Fibroblast of skin of abdomen (primary cell): Measurements from ENCODE around the gene GPATCH2L.

Source experiments
- DNase-seq: peaks from one replicate; pipeline ENCODE4 v3.0.0-alpha.2; 2013

Gene GPATCH2L

DNA sequence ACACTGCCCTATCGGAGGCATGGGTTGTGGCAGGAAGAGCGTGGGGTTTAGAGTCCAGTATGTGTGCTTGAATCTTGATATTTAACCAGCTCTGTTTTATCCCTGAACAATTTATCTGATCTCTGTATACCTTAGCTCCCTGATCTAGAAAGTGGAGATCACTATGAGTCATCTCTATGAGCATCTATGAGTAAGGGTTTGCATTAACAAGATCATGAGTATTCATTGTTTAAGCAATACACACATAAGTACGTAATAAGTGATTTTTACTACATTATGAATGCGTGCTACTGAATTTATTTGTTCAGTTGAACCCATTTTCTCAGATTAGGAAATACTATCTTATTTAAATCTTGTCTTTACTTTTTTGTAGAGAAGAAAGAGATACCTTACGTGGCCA, 49.4 kb downstream of the GPATCH2L start:
- DNase-seq, result peak; percentile 65

DNA sequence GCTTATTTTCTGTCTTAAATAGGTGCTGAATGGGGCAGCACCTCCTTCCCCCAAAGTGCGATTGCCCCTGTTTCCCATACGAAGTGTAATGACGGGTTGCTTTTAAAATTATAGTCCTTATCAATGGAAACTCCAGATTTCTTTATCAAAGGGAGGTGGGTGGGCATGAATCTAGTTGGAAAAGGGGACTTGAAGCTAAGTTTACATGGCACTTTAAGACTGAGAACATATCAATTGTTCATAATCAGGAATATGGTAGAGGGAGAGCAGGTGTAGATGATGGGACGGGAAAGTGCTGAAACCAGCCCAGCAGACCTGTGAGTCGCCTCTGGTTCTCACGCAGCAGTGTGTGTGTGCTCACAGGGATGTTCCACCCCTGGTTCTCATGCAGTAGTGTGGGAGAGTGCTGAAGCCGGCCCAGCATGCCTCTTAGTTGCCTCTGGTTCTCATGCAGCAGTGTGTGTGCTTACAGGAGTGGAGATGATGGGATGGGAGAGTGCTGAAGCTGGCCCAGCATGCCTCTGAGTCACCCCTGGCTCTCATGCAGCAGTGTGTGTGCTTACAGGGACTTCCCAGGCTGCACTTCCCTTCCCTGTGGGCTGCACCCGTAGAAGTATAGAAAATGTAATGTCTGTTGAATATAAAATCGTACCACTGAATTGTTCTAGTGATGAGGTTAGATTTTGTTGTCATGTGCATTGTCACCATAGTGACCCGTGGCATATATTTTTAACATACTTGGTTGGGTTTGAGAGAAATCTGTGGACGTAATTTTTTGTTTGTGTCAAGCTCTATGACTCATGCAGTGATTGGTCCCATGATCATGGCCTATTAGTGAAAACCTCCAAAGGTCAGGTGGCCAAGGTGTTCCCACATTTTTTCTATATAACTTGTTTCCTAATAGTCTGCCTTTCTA, 51.6 kb downstream of the GPATCH2L start:
- DNase-seq, result peak; percentile 70

DNA sequence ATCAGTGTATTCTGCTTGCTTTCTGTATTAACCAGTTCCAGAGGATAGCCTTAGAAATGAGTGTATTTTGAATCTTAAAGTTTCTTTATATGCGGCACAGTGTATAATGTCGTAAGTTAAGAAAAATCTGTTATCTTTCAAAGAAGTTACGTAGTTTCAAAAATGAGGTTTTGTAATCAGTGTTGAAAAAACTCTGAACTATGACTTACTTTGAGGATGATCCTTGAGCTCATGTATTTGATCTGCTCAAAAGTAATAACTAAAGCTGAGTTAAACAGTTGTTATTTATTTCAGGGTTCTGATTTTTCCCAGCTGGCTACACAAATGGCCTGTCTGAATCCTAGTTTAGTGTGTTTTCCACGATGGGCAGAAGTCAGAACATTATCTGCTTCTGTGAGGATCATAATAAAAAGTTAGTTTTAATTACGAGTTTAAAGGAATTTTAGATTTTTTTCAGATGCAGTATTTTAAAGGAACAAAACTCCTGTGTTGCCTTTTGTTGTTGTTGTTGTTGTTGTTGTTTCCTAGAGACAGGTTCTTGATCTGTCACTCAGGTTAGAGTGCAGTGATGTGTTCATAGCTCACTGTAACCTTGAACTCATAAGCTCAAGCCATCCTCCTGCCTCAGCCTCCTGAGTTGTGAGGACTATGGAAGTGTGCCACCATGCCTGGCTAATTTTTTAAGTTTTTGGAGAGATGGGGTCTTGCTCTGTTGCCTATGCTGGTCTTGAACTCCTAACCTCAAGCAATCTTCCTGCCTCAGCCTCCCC, 52.9 kb downstream of the GPATCH2L start:
- DNase-seq, result no peak

DNA sequence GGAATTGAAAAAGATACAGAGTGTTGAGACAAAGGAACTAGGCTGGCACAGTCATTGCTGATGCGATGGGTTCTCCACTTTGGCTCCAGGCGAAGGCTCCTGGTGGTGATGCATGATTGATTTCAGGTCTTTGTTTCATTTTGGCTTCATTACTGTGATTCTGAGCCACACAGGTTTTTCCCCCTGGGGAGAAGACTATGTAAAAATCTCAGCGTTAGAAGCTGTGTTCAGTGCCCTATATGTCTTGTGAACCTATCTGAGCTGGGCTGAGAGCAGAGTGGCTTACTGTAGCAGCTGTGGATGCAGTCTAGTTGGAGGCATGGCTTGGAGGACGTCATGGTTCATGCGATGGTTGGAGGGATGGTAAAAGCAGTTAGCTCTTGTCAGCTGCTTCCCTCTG, 54.0 kb downstream of the GPATCH2L start:
- DNase-seq, result no peak

DNA sequence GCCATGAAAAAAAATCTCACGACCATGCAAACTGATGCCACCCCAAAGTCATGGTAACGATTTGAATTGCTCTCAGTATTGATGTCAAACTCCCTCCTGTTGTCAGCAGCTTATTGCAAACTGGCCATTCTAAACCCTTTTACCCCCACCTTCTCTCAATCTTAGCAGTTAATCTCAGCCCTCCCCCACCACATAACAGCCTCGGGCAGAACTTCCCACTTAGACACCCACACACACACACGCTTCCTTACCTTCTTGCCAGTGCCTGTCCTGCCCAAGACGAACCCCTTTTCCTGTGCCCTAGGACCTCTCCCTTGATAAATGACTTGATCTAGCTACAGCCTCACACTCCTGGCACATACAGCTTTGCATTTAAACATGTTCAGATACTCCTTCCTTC, 56.6 kb downstream of the GPATCH2L start:
- DNase-seq, result no peak

DNA sequence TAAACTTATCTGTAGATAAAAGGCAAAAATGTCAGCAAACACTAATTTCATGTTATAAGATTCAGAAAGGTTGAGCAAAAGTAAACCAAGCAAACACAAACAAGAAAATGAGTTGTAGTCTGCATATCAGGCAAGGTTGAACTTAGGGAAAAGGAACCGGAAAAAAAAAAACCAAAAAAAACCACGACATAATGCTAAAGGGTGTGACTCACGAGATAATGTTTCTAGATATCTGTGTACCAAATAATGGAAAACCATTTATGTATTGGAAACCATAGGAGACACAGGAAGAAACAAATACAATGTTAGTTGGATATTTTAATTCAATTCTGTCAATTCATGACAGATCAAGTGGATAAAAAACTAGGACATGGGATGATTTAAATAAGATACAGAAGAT, 60.5 kb downstream of the GPATCH2L start:
- DNase-seq, result no peak

DNA sequence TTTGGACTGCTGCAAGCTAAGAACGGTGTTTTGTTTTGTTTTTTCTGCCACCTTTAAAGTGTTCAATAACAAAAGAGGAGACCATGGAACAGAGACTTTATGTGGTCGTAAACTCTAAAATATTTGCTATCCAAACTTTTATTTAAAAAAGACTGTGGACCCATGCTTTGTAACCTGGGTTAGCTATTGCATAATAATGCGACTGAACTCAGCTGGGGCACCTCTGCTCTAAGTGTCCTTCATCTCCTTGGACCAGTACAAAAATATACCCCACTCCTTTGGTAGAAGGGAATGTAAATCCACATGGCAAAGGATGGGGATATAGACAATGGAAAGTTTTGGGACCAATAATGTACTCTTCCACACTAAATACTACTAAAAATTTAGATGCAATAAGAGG, 65.5 kb downstream of the GPATCH2L start:
- DNase-seq, result no peak

DNA sequence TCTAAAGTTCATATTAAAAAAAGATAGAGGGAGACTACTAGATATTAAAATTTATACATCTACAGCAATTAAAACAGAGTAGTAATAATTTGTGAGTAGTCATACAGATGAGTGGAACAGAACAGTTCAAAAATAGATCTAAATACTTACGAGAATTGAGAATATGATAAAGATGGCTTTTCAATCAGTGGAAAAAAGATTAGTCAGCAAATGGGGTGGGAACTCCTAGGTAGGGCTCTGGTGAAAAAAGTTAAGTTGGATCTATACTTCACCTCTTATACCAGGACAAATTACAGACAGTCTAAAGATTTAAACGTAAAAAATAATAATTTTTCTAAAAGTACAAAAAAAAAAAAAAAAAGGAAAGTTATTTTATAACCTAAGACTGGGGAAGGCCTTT, 66.9 kb downstream of the GPATCH2L start:
- DNase-seq, result no peak

DNA sequence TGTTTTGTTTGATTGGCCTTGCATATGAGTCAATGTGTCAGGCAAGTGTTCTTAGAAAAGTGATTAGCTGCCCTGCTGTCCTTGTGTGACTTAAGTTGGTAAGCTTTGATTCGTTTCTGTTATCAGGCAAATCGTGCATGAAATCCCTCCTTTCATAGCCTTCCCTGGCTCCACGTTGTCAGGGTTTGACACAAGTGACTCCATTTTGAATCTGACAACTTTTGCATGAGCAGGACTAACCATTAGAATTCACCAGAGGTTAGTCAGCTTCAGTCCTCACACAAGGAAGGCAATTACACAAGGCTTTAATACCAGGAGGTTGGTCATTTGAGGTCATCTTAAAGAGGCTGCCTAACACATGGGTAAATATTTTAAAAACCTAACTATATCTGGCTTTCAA, 68.2 kb downstream of the GPATCH2L start:
- no peak for DNase-seq

DNA sequence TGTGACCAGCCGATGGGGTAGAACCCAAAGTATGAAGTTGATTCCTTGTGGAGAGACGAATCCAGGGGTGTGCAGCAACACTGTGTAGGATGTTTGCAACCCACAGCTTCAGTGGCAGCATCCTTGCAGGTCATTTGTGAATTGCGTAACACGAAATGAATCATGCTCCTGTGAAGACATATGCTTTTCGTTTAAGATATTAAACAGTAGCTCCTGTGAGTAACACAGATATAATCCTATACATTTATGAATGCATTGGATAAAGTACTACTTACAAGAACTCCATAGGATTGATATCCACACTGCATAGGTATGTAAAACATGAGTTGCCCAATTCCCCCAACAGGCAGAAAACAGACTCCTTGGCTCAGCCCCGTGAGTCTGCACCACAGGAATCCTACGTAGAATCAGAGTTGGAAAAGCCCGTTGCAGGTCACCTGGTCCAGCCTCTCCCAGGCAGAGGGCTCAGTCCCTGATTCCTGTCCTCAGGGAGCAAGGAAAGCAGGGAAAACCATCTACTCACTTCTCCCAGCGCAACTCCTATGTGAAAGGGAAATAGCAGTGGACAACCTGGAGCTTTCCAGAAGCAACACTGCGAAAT, 75.8 kb downstream of the GPATCH2L start:
- DNase-seq, result peak; percentile 93

DNA sequence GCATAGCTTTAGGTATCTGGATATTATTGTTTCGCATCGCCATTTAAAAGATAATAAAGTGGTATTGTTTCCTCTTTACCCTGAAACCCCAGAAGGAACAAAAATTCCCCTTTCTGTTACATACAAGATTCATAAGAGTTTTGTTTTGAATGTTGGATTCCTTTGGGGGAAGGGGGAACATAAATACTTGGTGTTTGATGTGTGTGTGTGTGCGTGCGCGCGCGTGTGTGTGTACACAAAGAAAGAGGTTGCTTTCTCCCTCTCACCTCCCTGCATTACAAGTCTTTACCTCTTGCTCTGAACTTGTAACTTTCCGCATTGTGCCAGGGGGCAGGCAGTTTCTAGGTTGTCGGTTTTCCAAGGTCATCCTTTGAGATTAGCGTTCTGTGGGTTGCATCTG, 76.4 kb downstream of the GPATCH2L start:
- DNase-seq, result no peak

DNA sequence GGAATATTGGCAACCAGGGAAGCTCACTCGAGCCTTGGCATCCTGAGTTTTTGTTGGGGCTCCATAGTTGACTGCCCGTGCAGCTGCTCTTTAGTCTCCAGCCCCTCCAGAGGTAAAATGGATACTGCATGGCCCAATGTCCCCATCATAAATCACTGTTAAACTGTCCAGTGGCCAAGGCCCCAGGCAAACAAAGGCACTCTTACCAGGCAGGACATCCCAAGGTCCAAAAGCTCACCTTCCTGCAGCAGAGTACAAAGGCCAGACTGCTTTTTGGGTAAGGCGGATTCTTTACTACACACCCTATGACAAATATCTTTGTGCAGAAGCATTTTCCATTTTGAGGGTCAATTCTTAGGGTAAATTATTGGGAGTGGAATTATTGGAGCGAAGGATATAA, 81.1 kb downstream of the GPATCH2L start:
- no peak for DNase-seq

DNA sequence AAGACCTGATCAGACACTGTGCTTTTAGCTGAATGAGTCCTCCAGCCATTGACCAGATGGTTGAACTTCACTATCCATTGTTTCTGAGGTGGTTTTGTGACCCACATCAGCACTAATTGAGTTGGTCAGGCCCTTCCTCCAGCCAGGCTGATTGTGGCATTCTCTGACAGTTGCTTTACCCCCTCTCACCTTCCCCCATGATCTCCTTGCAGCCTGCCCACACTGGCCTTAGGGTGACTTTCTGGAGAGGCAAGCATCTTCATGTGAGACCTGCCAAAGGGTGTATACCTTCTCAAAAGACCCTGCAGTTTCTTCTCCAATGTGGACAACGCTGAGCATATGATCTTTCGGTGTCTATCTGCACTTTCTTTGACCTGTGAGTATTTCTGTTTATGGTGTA, 83.9 kb downstream of the GPATCH2L start:
- no peak for DNase-seq

DNA sequence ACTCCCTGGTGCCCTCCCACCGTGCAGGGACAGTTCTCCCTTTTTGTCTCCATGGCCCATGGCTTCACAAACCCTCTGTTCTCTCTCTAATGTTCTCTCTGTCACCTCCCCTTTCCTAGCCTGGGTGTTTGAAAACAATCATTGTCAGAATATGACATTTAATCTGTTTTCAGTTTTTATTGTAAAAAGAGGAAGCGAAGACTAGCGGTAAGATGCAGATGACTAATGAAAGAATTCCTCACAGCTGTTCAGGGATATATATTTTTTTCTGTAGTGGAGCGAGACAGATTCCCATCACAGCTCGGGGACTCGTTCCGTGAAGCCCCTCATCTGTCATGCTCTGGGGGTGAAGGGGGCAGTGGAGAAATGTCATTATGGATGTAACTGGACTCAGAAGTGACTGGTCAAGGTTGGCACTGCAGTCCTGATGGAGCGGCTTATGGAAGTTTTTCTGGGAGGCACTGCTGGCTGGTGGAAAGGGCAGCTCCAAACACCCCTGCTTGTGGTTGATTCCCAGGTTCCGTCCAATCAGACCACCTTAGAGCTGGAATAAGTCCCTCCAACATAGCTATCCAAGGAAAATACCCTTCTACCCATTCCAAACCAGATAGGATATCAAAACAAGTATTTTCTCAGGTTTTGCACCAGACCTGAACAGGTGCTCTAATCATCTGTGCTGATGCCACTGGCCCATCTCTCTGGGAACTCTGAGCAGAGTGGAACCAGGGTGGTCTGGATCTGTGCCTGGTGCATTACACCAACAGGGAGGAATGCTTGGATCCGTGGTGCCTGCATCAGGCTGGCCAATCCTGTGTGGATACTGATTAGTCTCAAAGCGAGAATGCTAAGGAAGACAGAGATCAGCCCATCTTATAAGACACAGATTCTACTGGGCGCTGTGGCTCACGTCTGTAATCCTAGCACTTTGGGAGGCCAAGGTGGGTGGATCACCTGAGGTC, 84.7 kb downstream of the GPATCH2L start:
- peak; percentile 12 for DNase-seq

DNA sequence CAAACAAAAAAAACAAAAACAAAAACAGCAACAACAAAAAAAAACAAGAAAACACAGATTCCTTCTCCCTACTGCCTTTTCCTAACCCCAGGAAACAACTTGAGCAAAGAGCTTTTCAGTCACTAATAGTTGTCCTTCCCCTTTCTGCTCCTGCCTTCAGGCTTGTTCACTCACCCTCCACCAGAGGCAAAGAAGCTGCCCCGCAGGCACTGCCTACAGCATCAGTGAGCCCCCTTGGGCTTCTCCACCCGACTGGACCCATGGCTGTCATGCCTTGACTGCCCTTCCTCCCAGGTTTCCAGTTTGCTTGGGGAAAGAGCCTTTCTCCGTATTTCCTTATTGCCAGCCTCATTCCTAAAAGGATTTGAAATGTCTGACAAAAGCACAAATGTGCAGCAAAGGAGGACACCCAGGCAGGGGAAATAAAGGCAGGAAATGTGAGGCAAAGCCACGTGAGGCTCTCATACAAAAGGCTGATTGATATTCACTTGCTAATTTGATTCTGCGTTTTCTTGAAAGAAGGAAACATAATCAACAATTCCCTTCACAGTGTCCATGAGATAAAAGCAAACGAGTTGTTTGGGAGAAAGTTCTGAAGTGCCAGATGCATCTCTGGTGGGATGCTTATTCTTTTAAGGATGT, 85.7 kb downstream of the GPATCH2L start:
- no peak for DNase-seq

DNA sequence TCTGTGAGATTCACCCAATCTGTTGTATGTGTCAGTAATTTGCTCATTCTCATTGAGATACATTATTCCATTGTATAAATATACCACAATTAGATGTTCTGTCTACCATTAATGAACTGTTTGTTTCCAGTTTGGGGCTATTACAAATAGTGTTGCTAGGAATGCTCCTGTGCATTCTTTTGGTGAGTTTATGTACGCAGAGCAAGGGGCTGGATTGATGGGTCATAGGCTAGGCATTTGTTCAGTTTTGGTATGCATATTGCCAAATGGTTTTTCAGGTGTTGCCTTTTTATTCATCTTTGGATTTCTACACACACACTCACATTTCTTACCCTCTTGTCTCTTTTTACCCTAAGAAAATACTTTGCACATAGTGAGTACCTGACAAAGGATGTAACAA, 93.4 kb downstream of the GPATCH2L start:
- DNase-seq, result peak; percentile 10

DNA sequence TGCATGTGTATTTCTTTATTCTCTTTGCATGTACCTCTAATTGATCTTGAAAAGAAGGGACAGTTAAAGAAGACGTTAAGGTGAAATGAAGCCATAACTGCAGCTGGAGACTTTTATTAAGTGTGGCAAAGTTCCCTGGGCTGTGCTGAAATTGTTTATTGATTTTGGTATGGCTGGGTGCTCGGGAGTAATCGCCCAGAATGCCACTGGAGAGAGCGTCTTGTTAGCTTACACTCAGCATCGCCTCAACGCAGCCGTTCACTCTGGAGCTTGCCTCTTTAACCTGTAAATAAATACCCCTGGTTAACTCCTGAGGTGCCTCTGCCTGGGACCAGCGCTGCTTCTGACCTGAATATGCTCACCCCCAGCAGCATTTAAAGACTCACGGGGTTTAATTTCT, 98.6 kb downstream of the GPATCH2L start:
- DNase-seq, result no peak

DNA sequence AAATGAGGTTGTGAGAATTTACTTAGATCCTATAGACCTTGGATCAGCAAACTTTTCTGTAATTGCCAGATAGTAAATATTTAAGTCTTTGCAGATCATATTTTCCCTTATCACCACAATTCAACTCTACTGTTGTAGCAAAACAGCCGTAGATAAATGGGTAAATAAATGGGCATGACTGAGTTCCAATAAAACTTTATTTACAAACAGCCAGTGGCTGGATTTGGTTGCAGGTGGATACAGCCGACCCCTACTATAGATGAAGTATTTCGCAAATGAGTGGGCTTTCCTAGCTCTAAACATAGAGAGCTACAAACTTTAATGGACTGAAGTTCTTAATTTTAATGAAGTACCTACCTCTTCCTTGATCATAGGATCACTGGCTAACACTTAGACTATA, 100.7 kb downstream of the GPATCH2L start:
- DNase-seq, result no peak

DNA sequence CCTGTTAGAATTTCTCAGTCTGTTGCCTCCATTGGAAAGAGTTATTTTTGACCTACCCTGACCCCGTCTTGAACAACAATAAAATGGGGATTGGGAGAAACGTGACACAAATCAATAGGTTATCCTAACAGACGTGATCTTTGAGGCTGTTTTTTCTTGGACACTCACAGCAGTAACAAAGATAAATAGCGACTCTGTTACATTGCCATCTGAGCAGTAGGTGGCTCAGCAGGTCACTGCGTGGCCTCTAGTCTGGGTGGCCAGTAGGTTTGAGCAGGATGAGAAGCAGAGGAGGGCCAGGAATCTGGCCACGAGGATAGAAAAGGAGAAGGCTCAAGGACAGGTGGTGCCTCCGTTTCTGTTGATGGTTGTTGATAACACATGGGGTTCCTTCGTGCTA, 101.4 kb downstream of the GPATCH2L start:
- no peak for DNase-seq

DNA sequence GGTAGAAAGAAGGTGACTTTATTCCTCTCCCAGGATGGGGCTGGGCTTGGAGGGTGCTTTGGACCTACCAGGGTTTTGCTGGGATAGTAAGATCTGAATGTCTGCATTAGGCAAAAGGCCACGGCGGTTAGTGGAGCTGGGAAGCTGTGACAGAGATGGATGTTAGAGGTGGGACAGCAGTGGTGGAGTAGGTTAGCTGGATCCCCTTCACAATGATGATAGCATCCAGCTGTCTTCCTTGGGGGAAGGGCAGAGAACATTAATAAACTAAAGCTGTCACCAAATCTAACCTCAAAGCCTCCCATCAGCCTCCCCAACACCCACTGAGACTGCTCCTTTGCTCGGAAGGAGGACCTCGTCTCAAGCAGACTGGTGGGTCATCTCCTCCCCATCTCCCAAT, 104.8 kb downstream of the GPATCH2L start:
- DNase-seq, result peak; percentile 25

DNA sequence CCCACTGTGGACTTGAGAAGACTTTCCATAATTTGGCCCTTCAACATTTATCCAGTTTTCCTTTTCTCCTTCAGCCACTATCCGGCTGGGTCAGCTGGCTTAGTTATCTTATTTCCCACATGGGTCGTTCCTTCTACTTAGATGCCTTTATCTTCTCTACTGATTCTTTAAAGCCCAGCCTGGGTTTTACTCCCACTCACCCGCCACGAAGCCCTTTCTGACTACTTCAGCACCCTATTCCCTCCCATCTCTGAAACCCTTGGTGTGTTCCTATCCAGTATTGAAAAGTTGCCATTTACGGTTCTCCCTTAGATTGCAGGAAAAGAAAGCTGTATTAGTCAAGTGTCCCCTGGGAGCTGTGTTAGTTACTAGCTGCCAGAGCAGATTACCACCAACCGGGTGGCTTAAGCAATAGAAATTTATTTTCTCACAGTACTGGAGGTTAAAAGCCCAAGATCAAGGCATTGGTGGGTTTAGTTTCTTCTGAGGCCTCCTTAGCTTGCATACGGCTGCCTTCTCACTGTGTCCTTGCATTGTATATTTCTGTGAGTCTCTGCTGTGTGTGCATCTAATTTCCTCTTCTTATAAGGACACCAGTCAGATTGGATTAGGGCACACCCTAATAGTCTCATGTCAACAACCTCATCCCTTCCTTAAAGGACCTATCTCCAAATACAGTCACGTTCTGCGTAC, 105.5 kb downstream of the GPATCH2L start:
- peak; percentile 36 for DNase-seq
